Activated effector memory CD4-positive, alpha-beta T cell treated with anti-CD3 and anti-CD28 coated beads, Interleukin-2, amount 50 U/mL, for 16 hours (primary cell): Measurements from ENCODE around the gene SPIN1.

ENCODE experiments used
- DNase-seq: peaks from one replicate; pipeline ENCODE4 v3.0.0-alpha.2; 2020

Gene SPIN1

GRCh38 chr9:88502552-88503034, 114.3 kb downstream of the SPIN1 start:
- DNase-seq, result no peak

- no peak for DNase-seq
Measured at GRCh38 chr9:88503081-88503844, 115.0 kb downstream of the SPIN1 start.

GRCh38 chr9:88503845-88504764, 115.9 kb downstream of the SPIN1 start:
- no peak for DNase-seq

- DNase-seq, result no peak
Measured at GRCh38 chr9:88508326-88508725, 120.1 kb downstream of the SPIN1 start.

GRCh38 chr9:88511906-88512305, 123.7 kb downstream of the SPIN1 start:
- no peak for DNase-seq

- no peak for DNase-seq
Measured at GRCh38 chr9:88514247-88514646, 126.0 kb downstream of the SPIN1 start.

- DNase-seq, result no peak
Measured at GRCh38 chr9:88521308-88521707, 133.1 kb downstream of the SPIN1 start.

GRCh38 chr9:88522360-88522759, 134.1 kb downstream of the SPIN1 start:
- no peak for DNase-seq

GRCh38 chr9:88523056-88523455, 134.8 kb downstream of the SPIN1 start:
- no peak for DNase-seq

- DNase-seq, result no peak
Measured at GRCh38 chr9:88524911-88525310, 136.7 kb downstream of the SPIN1 start.

- no peak for DNase-seq
Measured at GRCh38 chr9:88527618-88528017, 139.4 kb downstream of the SPIN1 start.
